RWPE1 (cell line): ENCODE data around the gene SLC28A3.

Experiments
- CTCF ChIA-PET: fragments of 350-600 bp; sonication (Branson Sonifier 250); formaldehyde crosslinking; extraction: SDS; loops from one replicate; lab custom pipeline; 2021; lab: Yijun Ruan, JAX
- POLR2A ChIA-PET: fragments of 400-600 bp; formaldehyde crosslinking; extraction: SDS; loops from one replicate; lab custom pipeline; 2020; ENCODE audit warnings: antibody characterized with exemption; ENCODE audit not compliant: low non-redundant PET; lab: Yijun Ruan, JAX
- DNase-seq: peaks from one replicate; pipeline ENCODE4 v3.0.0; 2012; ENCODE audit warnings: low spot score
- H3K27ac ChIP-seq: fragments of 450-650 bp; 2 replicates; pipeline ENCODE4 v1.5.1; 2017
- TF ChIP-seq, protein P1 (sequence below): fragments of 450-650 bp; conservative IDR thresholded peaks from 2 replicates; pipeline ENCODE4 v1.5.1; 2017; ENCODE audit warnings: low read depth, mild to moderate bottlenecking

The SLC28A3 gene

GRCh38 chr9:84235511-84235910 lies 105.0 kb downstream of the SLC28A3 start:
- ChIA-PET POLR2A (no interaction called here), CTCF (interaction anchor here (0.6 kb wide), 2 partner anchors 90 to 278 kb away, joined by 4 read pairs; no protein-coding TSS in a partner anchor)
- no peak for DNase-seq
- TF ChIP-seq, protein P1, sequence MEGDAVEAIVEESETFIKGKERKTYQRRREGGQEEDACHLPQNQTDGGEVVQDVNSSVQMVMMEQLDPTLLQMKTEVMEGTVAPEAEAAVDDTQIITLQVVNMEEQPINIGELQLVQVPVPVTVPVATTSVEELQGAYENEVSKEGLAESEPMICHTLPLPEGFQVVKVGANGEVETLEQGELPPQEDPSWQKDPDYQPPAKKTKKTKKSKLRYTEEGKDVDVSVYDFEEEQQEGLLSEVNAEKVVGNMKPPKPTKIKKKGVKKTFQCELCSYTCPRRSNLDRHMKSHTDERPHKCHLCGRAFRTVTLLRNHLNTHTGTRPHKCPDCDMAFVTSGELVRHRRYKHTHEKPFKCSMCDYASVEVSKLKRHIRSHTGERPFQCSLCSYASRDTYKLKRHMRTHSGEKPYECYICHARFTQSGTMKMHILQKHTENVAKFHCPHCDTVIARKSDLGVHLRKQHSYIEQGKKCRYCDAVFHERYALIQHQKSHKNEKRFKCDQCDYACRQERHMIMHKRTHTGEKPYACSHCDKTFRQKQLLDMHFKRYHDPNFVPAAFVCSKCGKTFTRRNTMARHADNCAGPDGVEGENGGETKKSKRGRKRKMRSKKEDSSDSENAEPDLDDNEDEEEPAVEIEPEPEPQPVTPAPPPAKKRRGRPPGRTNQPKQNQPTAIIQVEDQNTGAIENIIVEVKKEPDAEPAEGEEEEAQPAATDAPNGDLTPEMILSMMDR = no peak
- no peak overlapping the region for H3K27ac ChIP-seq

DNA sequence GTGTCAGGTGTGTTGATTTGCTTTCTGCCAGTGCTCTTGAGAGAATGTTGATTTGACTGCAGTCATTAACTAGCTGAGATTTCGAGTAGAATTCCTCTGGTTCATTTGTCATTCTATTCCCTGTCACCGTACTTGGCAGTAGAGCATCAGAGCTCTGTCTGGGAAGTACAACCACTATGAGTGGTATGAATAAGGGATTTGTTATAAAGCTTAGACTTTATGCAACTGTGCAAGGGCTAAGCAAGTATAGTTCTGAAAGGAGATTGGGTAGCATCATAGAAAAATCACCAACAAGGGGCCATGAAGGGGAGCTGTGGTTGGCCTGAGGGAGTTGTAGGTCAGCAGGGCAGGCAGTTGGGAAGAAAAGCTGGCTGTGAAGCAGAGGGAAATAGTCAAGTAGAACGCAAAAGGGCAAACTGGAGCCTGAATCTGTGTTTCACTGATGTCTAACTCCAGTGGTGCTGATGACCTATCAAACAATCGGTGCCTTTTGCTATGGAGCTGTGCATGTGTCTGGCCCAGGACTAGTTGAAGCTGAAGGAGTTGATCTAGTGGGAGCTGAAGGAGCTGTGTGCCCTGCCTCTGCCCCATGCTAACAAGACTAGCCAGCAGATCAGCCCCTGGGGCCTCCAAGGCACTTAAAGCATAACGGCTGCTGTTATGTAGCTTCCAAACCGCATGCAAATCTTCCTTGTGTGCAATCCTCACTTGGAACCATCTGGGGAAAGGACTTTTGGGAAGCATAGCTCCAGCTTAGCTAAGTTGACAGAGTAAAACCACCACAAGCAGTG lies 110.0 kb downstream of the SLC28A3 start:
- H3K27ac ChIP-seq = no peak overlapping the region
- CTCF ChIA-PET = interaction anchor here (1.1 kb wide), 1 partner anchor 56 kb away, joined by 3 read pairs; no protein-coding TSS in a partner anchor
- POLR2A ChIA-PET = no interaction called here
- TF ChIP-seq, protein P1 = no peak
- DNase-seq = no peak

DNA sequence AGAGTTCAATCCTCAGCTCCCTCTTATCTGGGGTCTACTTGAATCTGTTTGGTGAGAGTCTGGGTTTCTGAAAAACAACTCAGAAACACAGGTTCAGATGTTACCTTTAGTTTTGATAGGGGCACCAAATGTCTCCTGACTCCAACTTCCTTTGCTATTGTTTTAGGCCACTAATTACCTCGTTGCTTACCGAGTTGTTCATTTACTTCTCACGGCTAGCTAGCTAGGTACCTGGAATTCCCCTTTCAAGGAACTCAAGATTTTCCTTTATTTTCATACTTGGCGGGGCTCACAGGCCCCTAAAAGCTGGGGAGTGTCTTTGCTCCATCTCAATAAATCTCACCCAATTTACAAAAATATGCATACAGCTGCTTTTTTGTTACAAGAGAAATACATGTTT lies 111.4 kb downstream of the SLC28A3 start:
- no peak overlapping the region for H3K27ac ChIP-seq
- no peak for DNase-seq
- POLR2A ChIA-PET = no interaction called here
- CTCF ChIA-PET = interaction anchor here (0.6 kb wide), 2 partner anchors 56 to 158 kb away, joined by 3 read pairs; no protein-coding TSS in a partner anchor
- TF ChIP-seq, protein P1 = no peak

DNA sequence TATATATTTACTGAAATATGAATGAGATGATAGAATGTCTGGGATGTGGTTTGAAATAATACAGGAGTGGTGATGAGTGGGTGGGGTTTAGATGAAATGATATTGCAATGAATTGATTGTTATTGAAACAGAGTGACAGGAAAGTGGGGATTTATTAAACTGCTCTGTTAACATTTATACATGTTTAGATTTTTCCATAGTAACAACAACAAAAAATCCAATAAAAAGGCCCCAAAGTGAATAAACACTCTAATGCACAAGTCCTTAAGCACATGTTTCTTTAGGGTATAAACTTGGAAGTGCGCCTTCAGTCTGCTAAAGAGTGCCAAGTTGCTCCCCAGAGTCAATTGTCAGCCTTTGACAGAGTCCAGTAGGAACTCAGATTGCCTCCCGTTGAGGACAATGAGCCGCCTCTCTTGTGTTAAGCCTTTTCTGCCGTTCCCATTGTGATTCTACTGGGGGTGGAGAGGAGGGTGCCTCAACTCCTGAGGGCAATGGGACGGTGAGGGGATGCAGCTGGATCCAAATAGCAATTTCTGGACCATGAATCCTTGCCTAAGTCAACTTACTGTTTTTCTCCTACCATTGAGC lies 112.3 kb downstream of the SLC28A3 start:
- H3K27ac ChIP-seq = no peak overlapping the region
- POLR2A ChIA-PET = no interaction called here
- DNase-seq = no peak
- TF ChIP-seq, protein P1 = no peak
- CTCF ChIA-PET = interaction anchor here (0.5 kb wide), 1 partner anchor 85 kb away, joined by 3 read pairs; no protein-coding TSS in a partner anchor

- CTCF ChIA-PET = no interaction called here
- DNase-seq = no peak
- POLR2A ChIA-PET = no interaction called here
- TF ChIP-seq, protein P1 = no peak
- H3K27ac ChIP-seq = no peak overlapping the region
Measured at GRCh38 chr9:84226126-84226525, 114.4 kb downstream of the SLC28A3 start.
